Smooth muscle cell of the brain vasculature (primary cell): ENCODE results near the gene NALCN.
A peak's percentile ranks its signal among the peaks of the same experiment; 100 is the strongest.

Experiments
- DNase-seq: peaks from one replicate; pipeline ENCODE4 v3.0.0-alpha.2; 2012; ENCODE audit warnings: low read depth, low spot score

The NALCN gene

GRCh38 chr13:101416181-101417042 is at the start of gene NALCN:
TSS of gene NALCN (minus strand) at chr13:101416508. CDS start at chr13:101399126, 17,382 bp downstream.
- DNase-seq, result no peak

GRCh38 chr13:101465877-101466276 is 49.6 kb upstream of the NALCN start:
- DNase-seq, result no peak

- no peak for DNase-seq
Measured at GRCh38 chr13:101457176-101457575, 40.9 kb upstream of the NALCN start.

GRCh38 chr13:101455863-101456262 is 39.6 kb upstream of the NALCN start:
- peak; percentile 35 for DNase-seq

GRCh38 chr13:101454767-101455166 is 38.5 kb upstream of the NALCN start:
- DNase-seq, result no peak

- DNase-seq, result no peak
Measured at GRCh38 chr13:101453784-101454201, 37.5 kb upstream of the NALCN start.

- DNase-seq, result no peak
Measured at GRCh38 chr13:101452519-101453485, 36.5 kb upstream of the NALCN start, which contains the start of gene ITGBL1. TSS of gene ITGBL1 (plus strand) at chr13:101452675. CDS start at chr13:101452834, 159 bp downstream.

- no peak for DNase-seq
Measured at GRCh38 chr13:101451641-101452040, 35.3 kb upstream of the NALCN start.

- DNase-seq, result no peak
Measured at GRCh38 chr13:101450749-101451130, 34.4 kb upstream of the NALCN start.

GRCh38 chr13:101449790-101450748 is 33.8 kb upstream of the NALCN start:
- no peak for DNase-seq

- DNase-seq, result no peak
Measured at GRCh38 chr13:101447852-101448251, 31.5 kb upstream of the NALCN start.

GRCh38 chr13:101434486-101434885 is 18.2 kb upstream of the NALCN start:
- no peak for DNase-seq

GRCh38 chr13:101433895-101434294 is 17.6 kb upstream of the NALCN start:
- no peak for DNase-seq

GRCh38 chr13:101429733-101430132 is 13.4 kb upstream of the NALCN start:
- no peak for DNase-seq

GRCh38 chr13:101425623-101426022 is 9.3 kb upstream of the NALCN start:
- DNase-seq, result no peak

GRCh38 chr13:101425156-101425471 is 8.8 kb upstream of the NALCN start:
- no peak for DNase-seq

GRCh38 chr13:101424381-101425155 is 8.3 kb upstream of the NALCN start:
- no peak for DNase-seq

GRCh38 chr13:101423872-101424271 is 7.6 kb upstream of the NALCN start:
- DNase-seq, result no peak

- no peak for DNase-seq
Measured at GRCh38 chr13:101417501-101417900, 1.2 kb upstream of the NALCN start.

- DNase-seq, result peak; percentile 20
Measured at GRCh38 chr13:101417043-101417406, 717 bp upstream of the NALCN start.
